SU-DHL-6 (cell line): ENCODE results near the gene DNAH11.

Experiments
- EZH2phosphoT487 ChIP-seq: fragments of 200-600 bp; sonication (generic), shearing (Covaris generic); conservative IDR thresholded peaks from 2 replicates; pipeline ENCODE4 v1.6.1; 2018; ENCODE audit warnings: mild to moderate bottlenecking, antibody characterized with exemption, low read length, moderate library complexity, mixed read lengths
- TF ChIP-seq, protein P1 (sequence below): fragments of 200-600 bp; sonication (generic); IDR thresholded peaks from one replicate; pipeline ENCODE4 v1.5.1; 2017; ENCODE audit warnings: antibody characterized with exemption, mild to moderate bottlenecking, low read length, moderate library complexity; ENCODE audit not compliant: insufficient read depth, poor library complexity, severe bottlenecking

GRCh38 chr7:21918216-21918615, 375.4 kb downstream of the DNAH11 start:
- TF ChIP-seq, protein P1, sequence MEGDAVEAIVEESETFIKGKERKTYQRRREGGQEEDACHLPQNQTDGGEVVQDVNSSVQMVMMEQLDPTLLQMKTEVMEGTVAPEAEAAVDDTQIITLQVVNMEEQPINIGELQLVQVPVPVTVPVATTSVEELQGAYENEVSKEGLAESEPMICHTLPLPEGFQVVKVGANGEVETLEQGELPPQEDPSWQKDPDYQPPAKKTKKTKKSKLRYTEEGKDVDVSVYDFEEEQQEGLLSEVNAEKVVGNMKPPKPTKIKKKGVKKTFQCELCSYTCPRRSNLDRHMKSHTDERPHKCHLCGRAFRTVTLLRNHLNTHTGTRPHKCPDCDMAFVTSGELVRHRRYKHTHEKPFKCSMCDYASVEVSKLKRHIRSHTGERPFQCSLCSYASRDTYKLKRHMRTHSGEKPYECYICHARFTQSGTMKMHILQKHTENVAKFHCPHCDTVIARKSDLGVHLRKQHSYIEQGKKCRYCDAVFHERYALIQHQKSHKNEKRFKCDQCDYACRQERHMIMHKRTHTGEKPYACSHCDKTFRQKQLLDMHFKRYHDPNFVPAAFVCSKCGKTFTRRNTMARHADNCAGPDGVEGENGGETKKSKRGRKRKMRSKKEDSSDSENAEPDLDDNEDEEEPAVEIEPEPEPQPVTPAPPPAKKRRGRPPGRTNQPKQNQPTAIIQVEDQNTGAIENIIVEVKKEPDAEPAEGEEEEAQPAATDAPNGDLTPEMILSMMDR, result no peak
- no peak for TF ChIP-seq EZH2phosphoT487
